Activated naive CD4-positive, alpha-beta T cell treated with anti-CD3 and anti-CD28 coated beads, Interleukin-2, amount 10 ng/mL, durations not matched to agents 7 days and 5 days (primary cell): ENCODE data around the gene CADPS.

ENCODE experiments used
- CTCF ChIA-PET: fragments of 350-600 bp; sonication (Branson Sonifier 250); formaldehyde crosslinking; loops from one replicate; lab custom pipeline; 2021; ENCODE audit warnings: antibody characterized with exemption; lab: Charles Lee
- DNase-seq: peaks from one replicate; pipeline ENCODE4 v3.0.0-alpha.2; 2020
- H3K27ac Mint-ChIP-seq: one replicate; pipeline ENCODE4 v1.8.0; 2021; ENCODE audit warnings: mild to moderate bottlenecking, moderate library complexity, mixed read lengths
- H3K27me3 Mint-ChIP-seq: one replicate; pipeline ENCODE4 v1.8.0; 2021; ENCODE audit warnings: mild to moderate bottlenecking, mixed read lengths
- H3K36me3 Mint-ChIP-seq: one replicate; pipeline ENCODE4 v1.8.0; 2021; ENCODE audit warnings: mixed read lengths
- H3K4me1 Mint-ChIP-seq: one replicate; pipeline ENCODE4 v1.8.0; 2021; ENCODE audit warnings: mixed read lengths
- H3K4me3 Mint-ChIP-seq: one replicate; pipeline ENCODE4 v1.8.0; 2021; ENCODE audit warnings: mild to moderate bottlenecking, moderate library complexity, mixed read lengths
- H3K9me3 Mint-ChIP-seq: one replicate; pipeline ENCODE4 v1.8.0; 2021; ENCODE audit warnings: mixed read lengths

The CADPS gene

DNA sequence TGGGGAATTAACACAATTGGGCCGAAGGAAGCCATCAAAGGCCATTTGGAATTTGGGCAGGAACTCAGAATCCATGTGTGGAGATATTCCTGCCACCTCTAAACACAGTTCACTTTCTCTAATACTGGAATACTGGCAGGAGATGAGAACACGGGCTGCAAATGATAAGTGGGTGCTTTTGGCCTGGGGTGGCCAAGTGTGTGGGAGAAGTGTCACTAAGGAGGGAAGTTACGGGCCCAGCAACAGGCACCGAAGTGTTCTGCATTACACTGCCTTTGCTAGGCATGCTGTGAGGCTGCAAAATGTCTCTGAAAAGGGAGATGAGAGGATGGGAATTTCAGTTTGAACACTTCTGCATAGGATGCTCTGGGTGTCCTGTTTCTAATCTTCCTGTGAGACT lies 412.4 kb downstream of the CADPS start:
- H3K4me3 Mint-ChIP-seq: no peak overlapping the region
- no peak overlapping the region for H3K27ac Mint-ChIP-seq
- H3K36me3 Mint-ChIP-seq: no peaks in the 10 kb centered on the region
- H3K9me3 Mint-ChIP-seq: no peaks in the 10 kb centered on the region
- CTCF ChIA-PET: no interaction called here
- DNase-seq: no peak
- no peaks in the 10 kb centered on the region for H3K4me1 Mint-ChIP-seq
- H3K27me3 Mint-ChIP-seq: peaks cover 3% of the 10 kb centered on the region

DNA sequence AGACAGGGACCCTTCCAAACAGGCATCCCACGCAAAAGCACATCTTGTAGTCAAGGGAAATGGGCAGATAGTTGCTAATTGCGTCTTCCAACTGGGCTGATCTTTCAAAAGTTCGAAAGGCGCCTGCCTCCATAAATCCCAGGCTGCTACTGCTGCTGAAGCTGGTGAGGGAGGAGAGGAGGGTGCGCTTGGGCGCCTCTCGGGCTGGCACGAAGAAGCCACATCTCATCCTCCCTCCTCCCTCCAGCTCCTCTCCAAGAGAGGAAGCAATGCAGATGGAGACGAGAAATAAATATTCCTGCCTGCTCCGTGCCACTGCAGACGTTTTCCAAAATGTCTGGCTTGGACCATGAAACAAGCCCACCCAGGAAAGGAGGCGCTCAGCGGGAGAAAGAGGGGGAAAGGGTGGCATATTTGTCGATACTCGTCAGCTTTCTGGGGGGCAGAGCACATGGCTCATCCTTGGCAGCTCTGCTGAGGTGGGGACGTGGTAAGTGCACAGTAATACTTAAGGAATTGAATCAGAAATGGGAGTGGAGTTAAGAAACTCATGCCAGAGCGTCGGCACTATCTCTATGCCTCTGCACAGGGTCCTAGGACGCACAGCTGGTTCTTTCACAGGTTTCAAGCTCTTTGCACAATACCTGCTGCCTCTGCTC lies 413.0 kb downstream of the CADPS start:
- H3K27me3 Mint-ChIP-seq: peaks cover 3% of the 10 kb centered on the region
- H3K27ac Mint-ChIP-seq: no peak overlapping the region
- H3K36me3 Mint-ChIP-seq: no peaks in the 10 kb centered on the region
- CTCF ChIA-PET: no interaction called here
- H3K9me3 Mint-ChIP-seq: no peaks in the 10 kb centered on the region
- no peak for DNase-seq
- H3K4me3 Mint-ChIP-seq: no peak overlapping the region
- H3K4me1 Mint-ChIP-seq: no peaks in the 10 kb centered on the region

DNA sequence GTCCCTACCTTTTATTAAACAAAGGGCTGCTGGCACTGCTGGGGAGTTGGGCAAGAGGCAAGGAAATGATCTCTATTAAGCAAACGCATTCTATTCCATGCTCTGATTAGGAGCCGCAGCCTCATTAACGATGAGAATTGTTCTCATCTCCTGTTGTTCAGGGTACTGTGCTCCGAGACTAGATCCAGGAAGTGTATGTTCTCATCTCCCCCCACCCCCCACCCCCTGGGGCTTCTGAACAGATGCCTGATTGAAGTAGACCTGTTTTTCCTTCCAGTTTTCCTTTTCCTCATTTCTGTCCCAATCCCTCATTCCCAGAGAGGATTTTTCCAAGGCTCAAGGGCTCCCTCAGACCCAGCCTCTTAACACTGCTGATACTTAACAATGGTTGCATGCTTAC lies 420.3 kb downstream of the CADPS start:
- Mint-ChIP-seq H3K9me3 (no peaks in the 10 kb centered on the region), H3K4me3 (no peak overlapping the region), H3K27me3 (peaks cover 8% of the 10 kb centered on the region), H3K36me3 (no peaks in the 10 kb centered on the region), H3K27ac (no peak overlapping the region), H3K4me1 (peaks cover 14% of the 10 kb centered on the region)
- no peak for DNase-seq
- CTCF ChIA-PET: no interaction called here

DNA sequence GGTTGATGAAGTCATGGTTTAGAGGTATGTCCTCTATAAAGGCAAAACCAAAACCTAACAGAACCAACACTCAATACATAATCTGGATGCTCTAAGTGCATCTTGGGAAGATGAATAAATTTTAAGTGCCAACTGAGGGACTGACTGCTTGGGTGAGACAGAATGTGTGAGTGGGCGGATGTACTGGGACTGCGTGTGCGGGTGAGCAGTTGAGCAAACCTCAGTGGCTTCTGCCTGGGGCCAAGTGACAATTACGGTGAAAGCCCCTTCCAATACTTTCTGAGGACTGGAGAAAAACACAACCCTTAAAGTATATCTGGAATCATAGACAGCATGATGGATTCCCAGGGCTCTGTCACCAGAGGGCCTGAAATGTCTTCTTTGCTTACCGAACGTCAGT lies 421.8 kb downstream of the CADPS start:
- CTCF ChIA-PET: no interaction called here
- H3K4me1 Mint-ChIP-seq: peaks cover 14% of the 10 kb centered on the region
- H3K27ac Mint-ChIP-seq: no peak overlapping the region
- no peaks in the 10 kb centered on the region for H3K9me3 Mint-ChIP-seq
- peaks cover 8% of the 10 kb centered on the region for H3K27me3 Mint-ChIP-seq
- no peak overlapping the region for H3K4me3 Mint-ChIP-seq
- no peak for DNase-seq
- no peaks in the 10 kb centered on the region for H3K36me3 Mint-ChIP-seq

GRCh38 chr3:62451211-62451887 lies 423.9 kb downstream of the CADPS start:
- H3K27ac Mint-ChIP-seq: no peak overlapping the region
- no peaks in the 10 kb centered on the region for H3K9me3 Mint-ChIP-seq
- CTCF ChIA-PET: interaction anchor here (0.6 kb wide), 1 partner anchor 9 kb away, joined by 4 read pairs; no protein-coding TSS in a partner anchor
- no peaks in the 10 kb centered on the region for H3K36me3 Mint-ChIP-seq
- peaks cover 8% of the 10 kb centered on the region for H3K27me3 Mint-ChIP-seq
- H3K4me3 Mint-ChIP-seq: no peak overlapping the region
- H3K4me1 Mint-ChIP-seq: peaks cover 26% of the 10 kb centered on the region
- peak; percentile 21 for DNase-seq

GRCh38 chr3:62446337-62446940 lies 428.8 kb downstream of the CADPS start:
- peaks cover 4% of the 10 kb centered on the region for H3K36me3 Mint-ChIP-seq
- DNase-seq: no peak
- no peak overlapping the region for H3K4me3 Mint-ChIP-seq
- CTCF ChIA-PET: no interaction called here
- peak overlapping the region; percentile 80 for H3K27ac Mint-ChIP-seq
- no peaks in the 10 kb centered on the region for H3K9me3 Mint-ChIP-seq
- peaks cover 33% of the 10 kb centered on the region for H3K4me1 Mint-ChIP-seq
- no peaks in the 10 kb centered on the region for H3K27me3 Mint-ChIP-seq

- peaks cover 29% of the 10 kb centered on the region for H3K4me1 Mint-ChIP-seq
- no peaks in the 10 kb centered on the region for H3K27me3 Mint-ChIP-seq
- peak overlapping the region; percentile 21 for H3K4me3 Mint-ChIP-seq
- CTCF ChIA-PET: no interaction called here
- H3K9me3 Mint-ChIP-seq: no peaks in the 10 kb centered on the region
- no peak for DNase-seq
- H3K27ac Mint-ChIP-seq: peak overlapping the region; percentile 80
- peaks cover 4% of the 10 kb centered on the region for H3K36me3 Mint-ChIP-seq
These were observed 429.9 kb downstream of the CADPS start for GRCh38 chr3:62445275-62445674.

GRCh38 chr3:62439978-62440377 lies 435.2 kb downstream of the CADPS start:
- Mint-ChIP-seq H3K4me3 (no peak overlapping the region), H3K4me1 (peaks cover 4% of the 10 kb centered on the region), H3K9me3 (no peaks in the 10 kb centered on the region), H3K27ac (no peak overlapping the region), H3K36me3 (peaks cover 2% of the 10 kb centered on the region), H3K27me3 (peaks cover 18% of the 10 kb centered on the region)
- CTCF ChIA-PET: interaction anchor here (0.6 kb wide), 1 partner anchor 104 kb away, joined by 3 read pairs; no protein-coding TSS in a partner anchor
- no peak for DNase-seq

DNA sequence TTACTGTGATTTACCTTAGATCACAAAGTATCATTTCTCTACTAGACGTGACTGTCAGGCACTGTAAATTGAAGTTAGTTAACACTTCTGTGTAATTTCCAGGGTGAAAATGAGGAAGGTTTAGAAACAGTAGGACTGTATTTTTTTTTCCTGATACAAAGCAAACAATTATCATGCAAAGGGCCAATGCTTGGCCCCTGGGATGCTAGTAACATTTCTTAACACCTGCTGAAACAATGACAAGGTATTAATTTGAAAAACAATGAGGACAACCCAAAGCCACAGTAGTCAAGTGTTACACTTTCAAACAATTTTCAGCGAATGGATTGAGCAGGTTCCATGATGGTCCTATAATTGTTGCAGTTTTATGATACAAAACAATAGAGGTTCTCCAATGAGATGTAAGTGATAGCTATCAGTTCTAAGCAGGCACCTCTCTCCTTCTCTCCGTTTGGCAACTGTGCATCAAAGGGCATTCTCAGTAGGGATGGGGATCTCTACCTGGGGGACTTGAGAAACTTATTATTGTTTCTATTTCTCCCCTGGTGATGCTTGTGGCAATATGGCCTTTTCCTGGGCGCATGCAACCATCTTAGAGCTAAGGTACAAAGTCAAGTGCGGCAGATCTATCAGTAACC lies 435.9 kb downstream of the CADPS start:
- CTCF ChIA-PET: no interaction called here

DNA sequence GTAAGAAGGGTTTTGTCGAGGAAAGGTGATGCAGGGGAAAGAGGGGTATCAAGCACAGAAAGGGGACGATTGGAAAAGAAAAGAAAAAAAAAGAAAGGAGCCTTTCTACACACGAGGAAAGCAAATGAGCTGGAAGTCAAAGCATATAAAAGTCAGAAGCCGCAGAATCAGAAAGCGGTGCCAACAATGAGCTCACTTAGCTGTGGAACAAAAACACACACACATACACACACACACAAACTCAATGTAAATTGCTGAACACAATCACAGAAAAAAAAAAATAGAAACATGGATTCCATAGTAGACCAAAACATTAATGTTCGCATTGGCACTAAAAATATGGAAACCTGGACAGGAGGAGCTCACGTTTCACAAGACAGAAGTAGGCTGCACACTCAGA lies 438.4 kb downstream of the CADPS start:
- no peak for DNase-seq
- CTCF ChIA-PET: interaction anchor here (0.7 kb wide), 1 partner anchor 984 kb away, joined by 3 read pairs; no protein-coding TSS in a partner anchor
- no peaks in the 10 kb centered on the region for H3K36me3 Mint-ChIP-seq
- peaks cover 23% of the 10 kb centered on the region for H3K27me3 Mint-ChIP-seq
- no peaks in the 10 kb centered on the region for H3K4me1 Mint-ChIP-seq
- no peak overlapping the region for H3K27ac Mint-ChIP-seq
- H3K4me3 Mint-ChIP-seq: no peak overlapping the region
- no peaks in the 10 kb centered on the region for H3K9me3 Mint-ChIP-seq

More for the DNA sequence above, 435.9 kb downstream of the CADPS start:
- DNase-seq: no peak
- H3K27ac Mint-ChIP-seq: no peak overlapping the region
- no peak overlapping the region for H3K4me3 Mint-ChIP-seq
- H3K36me3 Mint-ChIP-seq: no peaks in the 10 kb centered on the region
- H3K9me3 Mint-ChIP-seq: no peaks in the 10 kb centered on the region
- H3K27me3 Mint-ChIP-seq: peaks cover 23% of the 10 kb centered on the region
- H3K4me1 Mint-ChIP-seq: no peaks in the 10 kb centered on the region

GRCh38 chr3:62433396-62433795 lies 441.8 kb downstream of the CADPS start:
- no peaks in the 10 kb centered on the region for H3K4me1 Mint-ChIP-seq
- no peak for DNase-seq
- CTCF ChIA-PET: no interaction called here
- no peak overlapping the region for H3K4me3 Mint-ChIP-seq
- no peak overlapping the region for H3K27ac Mint-ChIP-seq
- peaks cover 23% of the 10 kb centered on the region for H3K27me3 Mint-ChIP-seq
- no peaks in the 10 kb centered on the region for H3K36me3 Mint-ChIP-seq
- no peaks in the 10 kb centered on the region for H3K9me3 Mint-ChIP-seq

- H3K36me3 Mint-ChIP-seq: no peaks in the 10 kb centered on the region
- no peak overlapping the region for H3K27ac Mint-ChIP-seq
- CTCF ChIA-PET: interaction anchor here (1.7 kb wide), 1 partner anchor 137 kb away, joined by 5 read pairs; no protein-coding TSS in a partner anchor
These were observed 454.0 kb downstream of the CADPS start for GRCh38 chr3:62421207-62421606.

DNA sequence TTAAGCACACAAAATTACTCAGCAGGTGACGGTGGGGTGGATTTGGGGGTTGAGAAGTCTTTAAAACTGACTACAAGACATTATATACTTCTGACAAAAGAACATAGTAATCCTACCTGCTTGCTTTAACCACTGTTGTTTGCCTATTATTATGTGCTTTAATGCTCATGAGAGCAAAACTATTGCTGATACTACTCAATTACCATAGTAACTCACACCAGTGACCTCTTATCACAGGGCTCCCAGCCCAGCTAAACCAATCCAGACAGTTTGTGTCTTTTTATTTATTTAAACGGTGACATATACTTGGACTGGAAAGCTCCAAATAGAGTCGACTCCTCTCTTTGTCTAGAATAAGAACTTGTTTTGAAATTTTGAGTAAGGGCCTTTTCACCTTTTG lies 459.1 kb downstream of the CADPS start:
- Mint-ChIP-seq H3K27ac (no peak overlapping the region), H3K4me3 (no peak overlapping the region), H3K4me1 (no peaks in the 10 kb centered on the region), H3K27me3 (no peaks in the 10 kb centered on the region), H3K36me3 (no peaks in the 10 kb centered on the region), H3K9me3 (no peaks in the 10 kb centered on the region)
- CTCF ChIA-PET: interaction anchor here (1.1 kb wide), 1 partner anchor 42 kb away, joined by 3 read pairs; no protein-coding TSS in a partner anchor
- DNase-seq: no peak

More at GRCh38 chr3:62421207-62421606, 454.0 kb downstream of the CADPS start:
- Mint-ChIP-seq H3K9me3 (no peaks in the 10 kb centered on the region), H3K27me3 (no peaks in the 10 kb centered on the region), H3K4me3 (no peak overlapping the region), H3K4me1 (no peaks in the 10 kb centered on the region)
- no peak for DNase-seq

- CTCF ChIA-PET: no interaction called here
- H3K27ac Mint-ChIP-seq: no peak overlapping the region
- no peaks in the 10 kb centered on the region for H3K36me3 Mint-ChIP-seq
- H3K27me3 Mint-ChIP-seq: peaks cover 3% of the 10 kb centered on the region
- H3K4me3 Mint-ChIP-seq: no peak overlapping the region
- no peaks in the 10 kb centered on the region for H3K4me1 Mint-ChIP-seq
- DNase-seq: no peak
- H3K9me3 Mint-ChIP-seq: no peaks in the 10 kb centered on the region
These were observed 459.9 kb downstream of the CADPS start for GRCh38 chr3:62415312-62415801.
